ENCODE data around the gene CLGN.

GRCh38 chr4:140367738-140368137 is 59.7 kb downstream of the CLGN start:
- TF ChIP-seq POLR2A (IDR thresholded peaks at IDR 0.05; ENCODE audit: low read depth, low read length) (no peak), POU2F2 (IDR thresholded peaks at IDR 0.05; ENCODE audit: low read depth, low read length) (no peak)

Data from GM12891 (cell line).